A673 (cell line): Measurements from ENCODE around the gene CD6.

ENCODE experiments used
- CTCF ChIP-seq: fragments of 300-800, 200-600 bp; sonication (generic); conservative IDR thresholded peaks from 2 replicates; pipeline ENCODE4 v1.5.1; 2017; ENCODE audit warnings: low read depth, mild to moderate bottlenecking, antibody characterized with exemption, low read length, moderate library complexity, mixed read lengths
- EZH2 ChIP-seq: fragments of 200-600 bp; sonication (generic); IDR thresholded peaks from 2 replicates; pipeline ENCODE4 v1.6.1; 2017; ENCODE audit warnings: borderline replicate concordance, low read depth, mild to moderate bottlenecking, mixed read lengths, antibody characterized with exemption, low read length; ENCODE audit not compliant: poor library complexity, severe bottlenecking

GRCh38 chr11:61019832-61020405 is 48.4 kb downstream of the CD6 start:
- TF ChIP-seq CTCF (no peak), EZH2 (no peak)
